GM11168 (cell line): Measurements from ENCODE around the gene CMPK2.

Experiments used
- in situ Hi-C: fragments of 300-500 bp; cut with MboI; formaldehyde crosslinking; loops from one replicate; pipeline ENCODE4 v1.12.0; 2022; ENCODE audit warnings: low sequenced_read_pairs; ENCODE audit not compliant: unreplicated experiment

CMPK2 gene

GRCh38 chr2:6846540-6846939 lies 19.2 kb downstream of the CMPK2 start:
- in situ Hi-C loops = no loop called here

- in situ Hi-C loops = no loop called here
Measured at GRCh38 chr2:6845903-6846302, 19.8 kb downstream of the CMPK2 start.

GRCh38 chr2:6845312-6845711 lies 20.4 kb downstream of the CMPK2 start:
- in situ Hi-C loops = no loop called here

- in situ Hi-C loops = no loop called here
Measured at GRCh38 chr2:6841537-6842287, 24.0 kb downstream of the CMPK2 start.

GRCh38 chr2:6838673-6839319 lies 26.9 kb downstream of the CMPK2 start:
- in situ Hi-C loops = no loop called here

- in situ Hi-C loops = no loop called here
Measured at GRCh38 chr2:6835467-6835866, 30.2 kb downstream of the CMPK2 start.

- in situ Hi-C loops = no loop called here
Measured at GRCh38 chr2:6834163-6834562, 31.5 kb downstream of the CMPK2 start.

GRCh38 chr2:6833300-6833604 lies 32.5 kb downstream of the CMPK2 start:
- in situ Hi-C loops = no loop called here

GRCh38 chr2:6832596-6833299 lies 33.0 kb downstream of the CMPK2 start:
- in situ Hi-C loops = no loop called here

- in situ Hi-C loops = no loop called here
Measured at GRCh38 chr2:6831229-6831628, 34.5 kb downstream of the CMPK2 start.

GRCh38 chr2:6828299-6828584 lies 37.5 kb downstream of the CMPK2 start:
- in situ Hi-C loops = no loop called here

GRCh38 chr2:6827566-6828298 lies 38.0 kb downstream of the CMPK2 start:
- in situ Hi-C loops = no loop called here

- in situ Hi-C loops = no loop called here
Measured at GRCh38 chr2:6826081-6826913, 39.4 kb downstream of the CMPK2 start.

GRCh38 chr2:6824962-6825361 lies 40.7 kb downstream of the CMPK2 start:
- in situ Hi-C loops = no loop called here

GRCh38 chr2:6823111-6823510 lies 42.6 kb downstream of the CMPK2 start:
- in situ Hi-C loops = no loop called here

- in situ Hi-C loops = no loop called here
Measured at GRCh38 chr2:6822406-6822805, 43.3 kb downstream of the CMPK2 start.

GRCh38 chr2:6820903-6821584 lies 44.7 kb downstream of the CMPK2 start:
- in situ Hi-C loops = no loop called here

GRCh38 chr2:6820236-6820635 lies 45.5 kb downstream of the CMPK2 start:
- in situ Hi-C loops = no loop called here

GRCh38 chr2:6819668-6820067 lies 46.0 kb downstream of the CMPK2 start:
- in situ Hi-C loops = no loop called here

GRCh38 chr2:6818012-6818411 lies 47.7 kb downstream of the CMPK2 start:
- in situ Hi-C loops = no loop called here
